Ureter (tissue), 1 donor: ENCODE measurements around the gene CEP170B. TPM values are rescaled to one million over a fixed set of nuclear protein-coding genes. Genes with fewer than 3 reads are reported as not detected.

ENCODE experiments used
- DNase-seq: peaks from one replicate; pipeline ENCODE4 v3.0.0-alpha.2; 2020; ENCODE audit warnings: low spot score
- total RNA-seq: library from RNA; stranded (reverse); gene quantifications from one replicate; pipeline ENCODE4 v1.2.4, GENCODE V29; 2023
- donor health status: DM: yes; HTN: yes; CAD: no.

CEP170B gene
- total RNA-seq, 1 donor from 2014 or later = 42.2 TPM

DNA sequence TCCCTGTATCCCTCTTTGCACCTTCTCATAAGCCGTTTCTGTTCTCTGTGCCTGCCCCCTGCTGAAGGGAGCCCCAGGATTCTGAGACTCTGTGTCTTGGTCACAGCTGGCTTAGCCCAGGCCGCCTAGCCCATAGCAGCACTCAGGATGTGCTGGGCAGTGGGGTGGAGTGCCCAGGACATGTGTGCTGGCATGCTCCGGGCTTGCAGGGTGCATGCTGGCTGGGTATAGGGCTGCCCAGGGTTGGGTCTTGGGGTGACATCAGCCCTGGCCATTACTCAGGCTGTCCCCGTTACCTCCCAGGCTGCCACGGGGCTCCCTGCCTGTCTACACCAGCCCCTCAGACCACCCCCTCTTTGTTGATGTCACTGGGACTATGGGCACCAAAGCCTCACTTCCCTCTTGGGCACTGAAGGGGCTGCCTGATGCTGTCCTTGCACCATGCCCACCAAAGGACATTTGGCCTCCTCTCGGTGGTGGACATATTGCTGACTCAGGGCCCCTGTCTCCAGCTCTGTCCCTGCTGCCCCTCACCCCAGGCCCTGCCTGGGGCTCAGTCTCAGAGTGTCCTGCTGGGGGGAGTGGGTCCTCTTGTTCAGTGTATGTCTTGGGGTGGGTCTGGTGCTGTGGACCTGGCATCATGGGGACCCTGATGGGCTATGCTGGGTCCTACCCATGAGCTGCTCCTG lies 2.4 kb downstream of the CEP170B start:
- DNase-seq = no peak

DNA sequence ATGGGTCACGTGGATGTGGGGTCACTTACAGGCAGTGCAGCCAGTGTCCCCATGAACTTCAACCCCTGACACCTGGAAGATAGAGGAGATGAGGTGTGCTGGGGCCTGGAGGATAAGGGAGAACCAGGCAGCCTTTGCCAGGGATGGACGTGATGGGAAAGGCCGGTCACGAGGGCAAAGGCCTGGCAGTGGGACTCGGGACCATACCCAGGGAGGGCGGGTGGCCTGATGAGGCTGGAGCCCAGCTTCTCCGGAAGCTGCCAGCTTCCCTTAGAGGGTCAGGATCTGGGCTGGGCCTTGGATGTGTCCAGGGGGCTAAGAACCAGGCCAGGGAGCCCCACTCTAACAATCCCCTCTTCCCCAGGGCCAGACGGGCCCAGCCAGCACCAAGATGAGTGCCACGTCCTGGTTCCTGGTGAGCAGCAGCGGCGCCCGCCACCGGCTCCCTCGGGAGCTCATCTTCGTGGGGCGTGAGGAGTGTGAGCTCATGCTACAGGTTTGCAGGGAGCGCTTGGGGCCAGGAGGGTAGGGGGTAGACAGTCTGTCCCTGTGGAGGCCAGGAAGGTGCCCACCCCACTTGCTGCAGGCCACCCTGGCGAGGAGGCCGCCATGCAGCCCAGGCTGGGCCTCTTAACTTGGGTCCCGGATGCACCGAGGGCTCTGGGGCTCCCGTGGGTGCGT lies 3.1 kb downstream of the CEP170B start:
- DNase-seq = no peak

DNA sequence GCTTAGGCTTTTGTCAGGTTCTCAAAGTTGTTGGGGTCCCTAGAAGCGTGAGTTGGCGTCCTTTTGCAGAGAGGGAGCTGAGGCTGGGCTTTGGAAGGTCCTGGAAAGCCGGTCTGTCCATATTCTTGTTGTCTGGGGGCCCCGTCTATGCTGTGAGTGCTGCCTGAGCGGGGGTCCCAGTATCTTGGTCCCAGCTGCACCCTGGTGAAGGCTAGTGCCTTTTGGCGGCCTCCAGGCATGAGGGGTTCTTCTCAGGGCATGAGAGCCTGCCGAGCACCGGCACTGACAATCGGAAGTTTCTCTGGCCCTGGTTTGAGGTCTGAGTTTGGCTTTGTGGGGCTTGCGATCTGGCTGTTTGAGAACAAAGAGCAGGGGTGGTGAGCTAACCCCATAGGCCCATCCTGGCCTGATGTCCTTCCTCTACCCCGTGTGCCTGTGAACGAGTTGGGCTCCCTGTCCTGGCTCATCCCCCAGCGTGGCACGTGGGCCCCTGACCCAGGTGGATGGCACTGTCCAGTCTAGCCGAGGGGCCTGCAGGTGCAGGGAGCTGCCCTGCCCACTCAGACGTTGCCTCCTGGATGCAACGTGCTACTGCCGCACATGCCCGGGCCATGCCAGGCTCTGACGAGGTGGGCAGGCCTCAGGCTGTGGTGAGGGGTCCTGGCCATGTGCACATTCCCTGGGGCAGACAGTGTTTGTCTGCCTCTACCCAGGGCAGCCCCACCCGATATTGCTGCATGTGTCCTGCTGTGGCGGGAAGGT lies 3.9 kb downstream of the CEP170B start:
- no peak for DNase-seq

DNA sequence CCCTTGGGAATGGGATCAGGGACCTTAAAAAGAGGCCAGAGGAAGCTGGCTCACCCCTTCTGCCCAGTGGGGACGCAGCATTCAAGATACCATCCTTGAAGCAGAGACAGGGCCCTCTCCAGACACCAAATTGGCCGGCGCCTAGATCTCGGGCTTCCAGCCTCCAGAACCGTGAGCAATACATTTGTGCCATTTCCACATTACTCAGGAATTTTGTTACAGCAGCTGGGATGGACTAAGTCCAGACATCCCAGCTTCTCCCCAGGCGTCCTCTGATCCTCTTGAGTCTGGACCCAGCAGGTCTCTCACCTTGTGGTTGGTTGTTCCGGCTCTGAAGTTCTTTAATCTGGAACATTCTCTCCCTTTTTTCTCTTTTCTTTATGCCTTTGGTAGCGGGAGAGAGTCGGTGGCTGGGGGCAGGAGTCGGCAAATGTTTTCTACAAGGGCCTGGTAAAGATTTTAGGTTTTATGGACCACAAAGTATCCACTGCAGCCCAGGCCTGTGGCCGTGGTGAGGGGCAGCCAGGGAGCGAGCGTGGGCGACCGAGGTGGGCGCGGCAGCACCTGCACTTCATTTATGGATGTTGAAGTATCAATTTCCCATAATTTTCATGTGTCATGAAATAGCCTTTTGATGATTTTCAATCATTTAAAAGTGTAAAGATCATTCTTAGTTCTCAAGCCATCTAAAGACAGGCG lies 4.8 kb downstream of the CEP170B start:
- no peak for DNase-seq

DNA sequence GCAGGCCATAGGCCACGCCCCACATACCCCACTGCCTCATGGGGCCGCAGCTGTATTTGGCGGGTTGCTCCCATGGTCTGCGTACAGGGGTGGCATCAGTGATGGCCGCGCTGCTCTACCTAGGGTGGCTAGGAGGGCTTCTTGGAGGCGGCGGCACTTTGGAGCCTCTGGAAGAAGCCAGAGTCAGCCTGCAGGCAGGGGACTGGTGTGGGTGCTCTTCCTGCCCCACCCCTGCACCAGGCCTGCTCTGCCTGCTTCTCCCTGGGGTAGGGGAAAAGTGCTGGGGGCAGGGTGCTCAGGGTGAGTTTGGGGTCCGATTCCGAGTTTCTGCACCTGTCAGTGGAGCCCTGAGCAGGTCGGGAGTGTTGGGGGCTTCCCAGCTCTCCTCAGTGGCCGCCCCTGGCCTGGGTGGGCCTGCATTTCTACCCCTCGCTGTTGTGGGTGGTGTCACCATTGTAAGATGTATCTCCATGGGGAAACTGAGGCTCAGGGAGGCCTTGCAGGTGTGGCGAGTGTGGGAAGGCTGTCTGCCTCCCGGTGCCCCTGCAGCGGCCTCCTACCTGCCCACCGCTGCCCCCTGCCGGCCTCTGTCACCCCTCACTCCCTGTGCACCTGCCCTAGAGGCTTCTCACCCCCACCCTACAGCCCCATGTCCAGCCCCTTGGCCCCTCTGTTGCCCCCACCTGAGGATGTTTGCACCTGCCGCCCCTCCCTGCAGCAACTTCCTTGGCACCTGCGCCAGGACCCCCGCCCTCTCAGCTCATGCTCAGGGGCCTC lies 5.5 kb downstream of the CEP170B start:
- no peak for DNase-seq

DNA sequence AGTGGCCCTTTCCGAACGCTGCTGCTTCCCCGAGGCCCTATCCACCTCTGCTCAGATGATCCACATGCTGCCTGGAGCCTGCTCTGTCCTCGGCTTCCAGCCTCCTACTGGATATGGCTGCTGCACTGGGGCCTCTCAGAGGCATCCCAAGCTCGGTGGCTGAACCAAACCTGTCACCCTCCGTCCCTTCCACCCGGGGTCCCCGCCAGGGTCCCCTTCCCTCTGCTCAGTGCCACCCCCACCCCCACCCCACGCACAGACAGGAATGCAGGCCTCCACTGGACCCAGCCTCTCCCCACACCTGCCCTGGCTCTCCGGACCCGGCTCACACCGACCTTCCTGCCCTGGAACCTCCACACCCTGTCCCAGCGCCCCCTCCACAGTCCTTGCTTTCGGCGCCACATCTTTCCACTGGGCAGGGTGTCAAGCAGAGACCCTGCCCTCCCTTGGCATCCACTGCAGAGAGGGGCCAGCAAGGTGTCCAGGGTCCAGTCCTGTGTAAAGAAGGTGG lies 6.1 kb downstream of the CEP170B start:
- DNase-seq = no peak

DNA sequence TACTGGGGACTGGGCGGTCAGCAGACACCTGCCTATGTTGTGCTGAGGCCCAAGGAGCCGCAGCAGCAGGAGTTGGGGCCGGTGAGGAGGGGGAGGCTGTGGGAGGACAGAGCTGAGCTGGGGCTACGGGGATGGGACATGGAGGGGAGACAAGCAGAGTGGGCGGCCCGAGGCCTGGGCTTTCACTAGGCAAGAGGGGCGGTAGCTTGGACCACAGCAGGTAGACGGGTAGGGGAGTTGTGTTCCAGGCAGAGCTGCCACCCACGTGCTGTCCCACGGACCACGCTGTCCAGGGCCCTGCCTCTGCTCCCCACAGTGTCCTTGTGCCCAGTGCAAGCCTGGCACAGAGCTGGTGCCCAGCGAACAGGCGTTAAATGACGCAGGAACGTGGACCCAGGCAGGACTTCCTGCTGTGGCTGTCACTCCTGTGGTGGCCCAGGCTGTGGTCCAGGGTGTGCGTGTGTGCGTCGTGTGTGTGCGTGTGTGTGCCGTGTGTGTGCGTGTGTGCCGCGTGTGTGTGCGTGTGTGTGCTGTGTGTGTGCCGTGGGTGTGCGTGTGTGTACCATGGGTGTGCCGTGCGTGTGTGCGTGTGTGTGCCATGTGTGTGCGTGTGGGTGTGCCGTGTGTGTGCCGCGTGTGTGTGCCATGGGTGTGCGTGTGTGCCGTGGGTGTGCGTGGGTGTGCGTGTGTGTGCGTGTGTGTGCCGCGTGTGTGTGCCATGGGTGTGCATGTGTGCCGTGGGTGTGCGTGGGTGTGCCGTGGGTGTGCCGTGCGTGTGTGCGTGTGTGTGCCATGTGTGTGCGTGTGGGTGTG lies 6.8 kb downstream of the CEP170B start:
- DNase-seq = no peak

DNA sequence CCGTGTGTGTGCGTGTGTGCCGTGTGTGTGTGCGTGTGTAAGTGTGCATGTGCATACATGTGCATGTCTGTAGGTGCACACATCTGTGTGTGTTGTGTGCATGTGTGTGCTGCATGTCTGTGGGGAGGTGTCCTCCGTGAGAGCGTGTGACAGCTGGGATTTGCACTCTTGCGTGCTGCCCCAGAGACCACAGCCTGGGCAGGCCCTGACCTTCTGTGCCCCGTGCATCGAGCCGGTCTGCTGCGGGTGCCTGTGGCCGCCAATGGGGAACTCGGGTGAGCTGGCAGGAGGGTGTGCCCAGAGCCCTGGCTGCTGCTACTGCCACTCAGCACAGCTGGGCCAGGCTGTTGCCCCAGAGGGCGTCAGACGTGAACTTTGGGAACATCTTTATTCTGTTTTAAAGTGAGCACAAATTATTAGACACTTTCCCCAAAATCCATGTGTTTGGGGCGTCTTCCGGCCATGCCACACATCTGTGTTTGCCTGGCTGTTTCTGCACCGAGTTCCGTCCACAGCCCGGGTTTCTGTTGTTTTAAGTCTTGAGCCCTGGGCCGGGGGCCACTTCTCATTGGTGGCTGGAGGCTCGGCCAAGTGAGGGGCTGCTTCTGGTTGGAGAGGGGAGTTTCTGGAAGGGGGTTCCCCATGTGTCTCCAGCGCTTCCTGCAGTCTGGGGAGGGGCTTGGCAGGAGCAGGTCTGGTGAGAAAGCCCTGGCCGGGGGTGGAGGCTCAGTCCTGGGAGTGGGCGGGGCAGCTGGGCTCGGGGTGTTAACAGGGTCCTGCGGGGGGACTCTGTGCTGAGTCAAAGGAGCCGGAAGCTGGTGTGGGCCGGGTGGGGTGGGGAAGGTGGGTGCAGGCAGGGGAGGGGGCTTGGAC lies 7.6 kb downstream of the CEP170B start:
- DNase-seq = no peak

DNA sequence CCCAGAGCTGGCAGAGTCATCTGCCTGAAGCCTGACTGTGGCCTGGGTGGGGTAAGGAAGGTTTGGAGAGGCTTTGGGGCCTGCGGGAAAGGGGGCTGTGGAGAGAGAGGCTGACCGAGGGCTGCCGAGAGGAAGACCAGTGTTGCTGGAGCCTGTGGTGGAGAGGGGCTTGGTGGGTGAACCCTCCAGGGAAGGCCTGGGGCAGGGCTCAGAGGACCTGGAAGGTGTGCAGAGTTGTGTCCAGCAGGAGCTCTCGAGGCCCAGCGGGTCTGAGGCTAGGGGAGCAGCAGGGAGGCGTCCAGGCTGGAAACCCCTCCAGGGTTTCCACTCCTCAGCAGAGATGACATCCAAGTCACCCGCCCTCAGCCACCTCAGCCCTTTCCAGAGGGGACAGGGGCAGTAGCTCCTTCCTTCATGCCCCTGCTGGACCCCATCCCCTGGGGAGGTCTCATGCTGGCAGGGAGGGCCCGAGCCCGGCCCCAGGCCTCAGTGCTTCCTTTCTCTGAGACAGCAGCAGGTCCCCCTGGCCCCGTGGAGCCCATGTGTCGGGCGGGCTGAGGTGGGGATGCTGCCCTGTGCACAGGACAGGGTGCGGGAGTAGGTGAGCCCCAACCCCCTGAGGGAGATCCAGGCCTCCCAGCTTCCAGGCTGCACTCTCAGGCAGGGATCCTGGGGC lies 8.4 kb downstream of the CEP170B start:
- DNase-seq = no peak

DNA sequence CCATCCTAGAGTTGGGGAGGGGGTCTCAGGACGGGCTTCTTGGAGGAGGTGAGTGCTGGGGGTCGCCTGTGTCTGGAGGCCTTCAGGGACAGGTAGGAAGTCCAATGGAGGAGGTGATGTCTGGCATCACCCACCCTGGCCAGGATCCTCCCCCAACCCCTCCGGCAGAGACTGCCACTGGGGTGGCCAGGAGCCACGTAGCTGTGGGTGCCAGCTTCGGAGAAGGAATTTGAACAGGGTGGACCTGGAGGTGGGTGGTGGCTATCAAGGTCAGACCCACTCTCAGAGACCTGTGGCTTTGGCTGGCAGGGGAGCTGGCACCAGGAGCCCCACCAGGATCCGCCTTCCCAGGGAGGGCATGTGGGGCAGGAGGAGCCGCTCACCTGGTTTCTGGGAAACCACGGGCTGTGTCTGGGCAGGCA lies 9.1 kb downstream of the CEP170B start:
- DNase-seq = no peak

DNA sequence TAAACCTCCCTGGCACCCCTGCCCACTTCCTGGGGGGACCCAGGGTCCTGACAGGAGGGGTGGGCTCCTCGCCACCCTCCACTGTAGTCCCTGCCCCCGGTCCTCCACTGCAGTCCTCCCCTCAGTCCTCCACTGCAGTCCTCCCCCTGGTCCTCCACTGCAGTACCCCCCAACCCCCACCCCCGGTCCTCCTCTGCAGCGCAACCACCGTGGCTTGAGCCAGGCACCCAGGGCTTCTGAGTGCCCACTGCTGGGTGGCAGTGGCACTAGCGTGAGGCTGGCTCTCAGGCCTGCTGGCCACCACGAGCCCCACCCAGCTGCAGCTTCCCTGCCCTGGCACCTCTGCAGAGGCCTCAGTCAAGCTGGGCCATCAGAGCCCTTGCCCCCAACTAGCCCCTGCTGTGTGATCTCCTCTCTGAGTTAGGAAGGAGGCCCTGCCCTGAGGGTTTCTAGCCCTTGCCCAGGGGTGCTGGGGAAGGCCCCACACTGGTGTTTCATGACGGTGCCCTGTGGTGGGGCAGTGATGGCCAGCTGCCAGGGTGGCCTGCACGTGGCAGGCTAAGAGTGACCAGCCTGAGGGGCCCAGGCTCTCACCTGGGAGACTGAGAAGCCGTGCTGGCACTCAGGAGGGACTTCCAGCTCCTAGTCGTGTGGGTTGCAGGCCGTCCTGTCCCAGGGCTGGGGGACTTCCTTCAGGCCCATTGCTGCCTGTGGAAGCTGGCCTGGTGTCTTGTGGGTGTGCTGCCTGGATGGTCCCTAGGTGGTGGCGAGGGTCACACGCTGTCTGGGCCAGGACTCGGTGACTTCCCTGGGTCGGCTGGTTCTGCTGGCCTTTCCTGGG lies 9.7 kb downstream of the CEP170B start:
- no peak for DNase-seq

DNA sequence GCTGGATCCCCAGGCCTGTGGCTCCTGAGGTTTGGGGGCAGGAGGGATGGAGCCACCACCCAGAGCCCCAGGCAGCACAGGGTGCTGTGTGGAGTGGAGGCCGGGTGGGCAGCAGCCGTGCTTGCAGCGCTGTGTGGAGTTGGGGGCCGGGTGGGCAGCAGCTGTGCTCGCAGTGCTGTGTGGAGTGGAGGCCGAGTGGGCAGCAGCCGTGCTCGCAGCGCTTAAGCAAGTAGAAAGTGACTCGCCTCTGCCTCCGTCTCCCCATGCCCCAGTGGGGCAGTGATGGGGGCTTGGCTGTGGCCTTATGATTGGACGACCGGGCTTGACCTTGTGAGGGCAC lies 10.3 kb downstream of the CEP170B start:
- no peak for DNase-seq

DNA sequence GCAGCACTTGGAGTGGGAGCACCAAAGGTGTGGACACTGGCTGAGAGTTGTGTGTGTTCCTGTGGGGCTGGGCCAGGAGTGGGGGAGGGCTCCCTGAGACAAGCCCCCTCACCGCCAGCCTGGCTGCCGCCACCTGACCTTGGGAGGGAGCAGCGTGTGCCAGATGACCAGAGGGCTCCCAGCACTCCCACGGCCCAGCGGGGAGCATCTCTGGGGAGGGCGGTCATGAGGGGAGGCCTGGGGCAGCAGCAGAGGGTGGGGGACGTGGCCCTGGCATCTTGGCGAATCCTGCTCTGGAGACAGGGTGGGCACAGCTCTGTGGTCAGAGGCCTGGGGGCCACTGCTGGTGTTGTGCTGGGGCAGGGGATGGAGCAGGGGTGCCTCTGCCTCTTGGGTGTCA lies 10.7 kb downstream of the CEP170B start:
- no peak for DNase-seq

DNA sequence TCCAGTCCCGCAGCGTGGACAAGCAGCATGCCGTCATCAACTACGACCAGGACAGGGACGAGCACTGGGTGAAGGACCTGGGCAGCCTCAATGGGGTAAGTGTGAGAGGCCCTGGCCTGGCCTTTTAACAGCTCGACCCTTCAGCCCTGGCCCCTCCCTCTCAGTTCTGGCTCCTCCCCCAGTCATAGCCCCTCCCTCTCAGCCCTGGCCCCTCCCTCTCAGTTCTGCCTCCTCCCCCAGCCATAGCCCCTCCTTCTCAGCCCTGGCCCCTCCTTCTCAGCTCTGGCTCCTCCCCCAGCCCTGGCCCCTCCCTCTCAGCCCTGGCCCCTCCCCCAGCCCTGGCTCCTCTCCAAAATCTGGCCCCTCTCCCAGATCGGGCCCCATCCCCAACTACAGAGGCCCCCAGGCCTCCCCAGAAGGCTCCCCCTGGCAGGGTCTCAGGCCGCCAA lies 11.2 kb downstream of the CEP170B start:
- no peak for DNase-seq

DNA sequence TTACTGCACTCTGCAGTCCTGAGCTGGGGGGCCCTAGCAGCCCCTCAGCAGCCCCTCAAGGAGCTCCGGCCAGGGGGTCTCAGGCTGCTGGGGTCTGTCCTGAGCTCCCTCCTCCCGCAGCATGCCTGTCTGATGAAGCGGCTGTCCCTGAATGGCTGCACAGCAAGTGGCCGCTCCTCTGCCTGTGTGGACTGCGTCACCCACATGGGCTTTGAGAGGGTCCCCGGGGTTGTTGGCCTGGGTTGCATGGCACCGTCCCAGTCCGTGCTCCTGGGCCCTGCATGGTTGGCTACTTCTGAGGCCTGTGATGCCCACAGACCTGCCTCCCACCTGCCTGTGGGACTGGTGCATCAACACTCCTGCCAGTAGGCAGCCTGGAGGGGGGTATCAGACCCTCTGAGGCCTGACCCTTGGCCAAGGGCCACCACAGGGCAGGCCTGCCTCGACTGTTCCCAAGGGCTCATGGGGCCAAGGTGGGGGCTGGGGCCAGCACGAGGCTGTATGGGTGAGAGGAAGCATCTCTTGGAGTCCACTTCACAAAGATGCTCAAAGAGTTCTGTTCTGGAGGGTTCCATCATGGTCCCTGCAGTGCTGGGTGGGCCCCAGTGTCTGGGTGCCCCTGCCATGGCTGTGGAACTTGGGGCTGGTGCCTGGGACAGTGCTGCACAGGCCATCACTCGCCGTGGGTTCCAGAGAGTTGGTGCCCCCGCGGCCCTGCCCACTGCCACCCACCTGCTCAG lies 12.2 kb downstream of the CEP170B start:
- DNase-seq = no peak

DNA sequence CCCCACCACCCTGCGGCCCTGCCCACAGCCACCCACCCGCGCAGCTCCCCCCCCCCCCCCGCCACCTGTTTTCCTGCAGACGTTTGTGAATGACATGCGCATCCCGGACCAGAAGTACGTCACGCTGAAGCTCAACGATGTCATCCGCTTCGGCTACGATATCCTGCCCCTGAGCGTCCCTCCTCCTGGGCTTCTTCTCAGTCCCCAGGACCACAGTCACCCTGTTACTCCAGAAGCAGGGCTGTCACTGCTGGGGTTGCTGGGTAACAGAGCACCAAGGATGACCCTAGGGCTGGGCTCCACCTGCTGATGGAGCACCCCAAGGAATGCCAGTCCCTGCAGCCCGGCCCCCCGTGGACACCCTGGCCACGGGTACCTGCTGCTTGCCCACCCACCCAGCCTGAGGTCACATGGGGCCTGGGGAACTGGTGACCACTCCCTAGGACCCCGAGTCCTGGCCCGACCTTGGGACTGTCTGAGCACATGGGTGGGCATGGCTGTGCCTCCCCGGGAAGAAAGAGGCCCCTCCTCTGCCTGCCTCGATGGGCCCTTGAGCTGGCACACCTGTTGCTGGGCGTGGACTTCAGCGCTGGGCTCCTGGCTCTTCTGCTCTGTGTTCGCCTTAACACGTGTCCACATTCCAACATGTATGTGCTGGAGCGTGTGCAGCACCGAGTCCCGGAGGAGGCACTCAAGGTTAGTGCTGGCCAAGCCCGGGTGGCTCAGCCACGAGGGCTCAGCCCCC lies 12.9 kb downstream of the CEP170B start:
- DNase-seq = no peak
